ENCODE results near the gene PPP1R9A. TPM values are rescaled to one million over a fixed set of nuclear protein-coding genes. Genes with fewer than 3 reads are reported as not detected.
A peak's percentile ranks its signal among the peaks of the same experiment; 100 is the strongest.

PPP1R9A gene
- total RNA-seq, 2 donors from 2014 or later, result 22.5 to 27.7 TPM

GRCh38 chr7:94907811-94908322 is 473 bp downstream of the PPP1R9A start:
- ATAC-seq (peak; percentile 60 to 73), DNase-seq (no peak)
- intact Hi-C loops (cut with DNase I), result no loop called here

- peak; percentile 42 to 64 for ATAC-seq
- intact Hi-C loops (cut with DNase I), result no loop called here
- DNase-seq, result no peak
These were observed 1.2 kb downstream of the PPP1R9A start for GRCh38 chr7:94908323-94909178.

- intact Hi-C loops (cut with DNase I), result no loop called here
- DNase-seq (no peak), ATAC-seq (no peak)
These were observed 1.7 kb downstream of the PPP1R9A start for GRCh38 chr7:94909179-94909466.

GRCh38 chr7:94912085-94912484 is 4.7 kb downstream of the PPP1R9A start:
- no peak for ATAC-seq
- no peak for DNase-seq
- intact Hi-C loops (cut with DNase I), result no loop called here

- DNase-seq, result no peak
- no peak for ATAC-seq
- intact Hi-C loops (cut with DNase I), result no loop called here
These were observed 6.0 kb downstream of the PPP1R9A start for GRCh38 chr7:94913391-94913790.

GRCh38 chr7:94921911-94922310 is 14.5 kb downstream of the PPP1R9A start:
- no peak for ATAC-seq
- intact Hi-C loops (cut with DNase I), result no loop called here
- DNase-seq, result no peak

GRCh38 chr7:94922457-94922856 is 15.1 kb downstream of the PPP1R9A start:
- intact Hi-C loops (cut with DNase I), result no loop called here
- ATAC-seq (no peak), DNase-seq (no peak)

- ATAC-seq (no peak), DNase-seq (no peak)
- intact Hi-C loops (cut with DNase I), result no loop called here
These were observed 16.0 kb downstream of the PPP1R9A start for GRCh38 chr7:94923412-94923811.

GRCh38 chr7:94928168-94928707 is 20.8 kb downstream of the PPP1R9A start:
- intact Hi-C loops (cut with DNase I), result no loop called here
- DNase-seq (no peak), ATAC-seq (no peak)

- ATAC-seq, result peak; percentile 70 to 78
- intact Hi-C loops (cut with DNase I), result no loop called here
- DNase-seq, result no peak
These were observed 26.0 kb downstream of the PPP1R9A start for GRCh38 chr7:94933256-94933990.

- no peak for ATAC-seq
- intact Hi-C loops (cut with DNase I), result no loop called here
These were observed 32.0 kb downstream of the PPP1R9A start for GRCh38 chr7:94939395-94939794.

GRCh38 chr7:94940241-94940640 is 32.8 kb downstream of the PPP1R9A start:
- ATAC-seq, result no peak
- no peak for DNase-seq
- intact Hi-C loops (cut with DNase I), result no loop called here

More at GRCh38 chr7:94939395-94939794, 32.0 kb downstream of the PPP1R9A start:
- DNase-seq, result no peak

GRCh38 chr7:94941844-94942632 is 34.6 kb downstream of the PPP1R9A start:
- ATAC-seq (no peak), DNase-seq (no peak)
- intact Hi-C loops (cut with DNase I), result no loop called here

GRCh38 chr7:94943134-94943533 is 35.7 kb downstream of the PPP1R9A start:
- ATAC-seq, result no peak
- intact Hi-C loops (cut with DNase I), result no loop called here
- no peak for DNase-seq

- ATAC-seq (peak in 1 of 2 donors; percentile 49), DNase-seq (no peak)
- intact Hi-C loops (cut with DNase I), result no loop called here
These were observed 42.1 kb downstream of the PPP1R9A start for GRCh38 chr7:94949532-94949931.

GRCh38 chr7:94955807-94956206 is 48.4 kb downstream of the PPP1R9A start:
- ATAC-seq, result no peak
- intact Hi-C loops (cut with DNase I), result no loop called here
- DNase-seq, result no peak

- DNase-seq (no peak), ATAC-seq (peak in 1 of 2 donors; percentile 36)
- intact Hi-C loops (cut with DNase I), result no loop called here
These were observed 49.7 kb downstream of the PPP1R9A start for GRCh38 chr7:94957061-94957460.

GRCh38 chr7:94962661-94963060 is 55.3 kb downstream of the PPP1R9A start:
- intact Hi-C loops (cut with DNase I), result no loop called here
- DNase-seq (no peak), ATAC-seq (no peak)

GRCh38 chr7:94969434-94970084 is 62.2 kb downstream of the PPP1R9A start:
- DNase-seq, result no peak
- intact Hi-C loops (cut with DNase I), result no loop called here
- ATAC-seq, result no peak
